HepG2 (cell line): Measurements from ENCODE around the gene L2HGDH. TPM values are rescaled to one million over a fixed set of nuclear protein-coding genes. Genes with fewer than 3 reads are reported as not detected.
A peak's percentile ranks its signal among the peaks of the same experiment; 100 is the strongest.

Experiments used
- FOSL2 ChIP-seq: sonication (generic); formaldehyde crosslinking; IDR thresholded peaks from 2 replicates; pipeline ENCODE4 v1.4.0; 2020; ENCODE audit warnings: missing genetic modification reagents
- FOXP1 ChIP-seq, 2 experiments: fragments of 450-650 bp in 1 of 2; IDR thresholded peaks; 2 replicates each; pipeline ENCODE4 v1.6.1; 2017 to 2018; ENCODE audit warnings: antibody characterized with exemption in 1 of 2
- GATAD2A ChIP-seq: IDR thresholded peaks from 2 replicates; pipeline ENCODE4 v1.6.1; 2016
- NRL ChIP-seq: sonication (generic); formaldehyde crosslinking; IDR thresholded peaks from 2 replicates; pipeline ENCODE4 v1.5.0; 2020; ENCODE audit warnings: missing genetic modification reagents, mild to moderate bottlenecking, moderate library complexity, borderline replicate concordance
- SALL2 ChIP-seq: sonication (generic); formaldehyde crosslinking; IDR thresholded peaks from 2 replicates; pipeline ENCODE4 v1.8.1; 2023; ENCODE audit warnings: mild to moderate bottlenecking, missing genetic modification reagents, inconsistent platforms
- ZBTB20 ChIP-seq: sonication (generic); formaldehyde crosslinking; IDR thresholded peaks from 2 replicates; pipeline ENCODE4 v1.8.1; 2023; ENCODE audit warnings: missing genetic modification reagents, low read depth, mild to moderate bottlenecking, borderline replicate concordance
- ZBTB42 ChIP-seq: sonication (generic); formaldehyde crosslinking; IDR thresholded peaks from 2 replicates; pipeline ENCODE4 v1.5.0; 2020; ENCODE audit warnings: mild to moderate bottlenecking, missing genetic modification reagents
- ZNF441 ChIP-seq: sonication (generic); formaldehyde crosslinking; IDR thresholded peaks from 2 replicates; pipeline ENCODE4 v1.7.0; 2021; ENCODE audit warnings: missing genetic modification reagents, borderline replicate concordance
- polyA plus RNA-seq, 8 experiments: library from polyadenylated mRNA; depleted of rRNA in 3 of 8; stranded (reverse) in 7 of 8; unstranded in 1 of 8; fragments of >200 nt; fragmentation: Illumina TruSeq in 4 of 8; extraction: Trizol in 4 of 8; gene quantifications; 2 replicates each; pipeline versions ENCODE4 v1.2.1 to v1.2.3, GENCODE V29; 2011 to 2016; ENCODE audit warnings: low read depth in 4 of 8, missing spikeins in 1 of 8, mixed read lengths in 1 of 8; ENCODE audit not compliant: insufficient read depth in 1 of 8
- total RNA-seq, 5 experiments: library from RNA; depleted of rRNA; stranded (reverse); fragments of >200 nt; fragmentation: Illumina TruSeq; extraction: Trizol; gene quantifications; 2 replicates each; pipeline ENCODE4 v1.2.3, GENCODE V29; 2016; ENCODE audit warnings: low read depth in 1 of 5
- TF ChIP-seq, protein P1 (sequence below): IDR thresholded peaks from 2 replicates; pipeline ENCODE4 v1.6.1; 2016; ENCODE audit warnings: missing genetic modification reagents, missing compliant biosample characterization
- TF ChIP-seq, protein P2 (sequence below): sonication (generic); formaldehyde crosslinking; IDR thresholded peaks from 2 replicates; pipeline ENCODE4 v1.8.0; 2022; ENCODE audit warnings: mild to moderate bottlenecking, missing genetic modification reagents, moderate library complexity
- TF ChIP-seq, protein P3 (sequence below): sonication (generic); formaldehyde crosslinking; IDR thresholded peaks from 2 replicates; pipeline ENCODE4 v1.4.0; 2020; ENCODE audit warnings: missing genetic modification reagents, borderline replicate concordance
- TF ChIP-seq, protein P4 (sequence below): sonication (generic); formaldehyde crosslinking; IDR thresholded peaks from 2 replicates; pipeline ENCODE4 v1.4.0; 2020; ENCODE audit warnings: missing genetic modification reagents, borderline replicate concordance
- TF ChIP-seq, protein P5 (sequence below): sonication (generic); formaldehyde crosslinking; conservative IDR thresholded peaks from 2 replicates; pipeline ENCODE4 v1.8.0; 2022; ENCODE audit warnings: low read depth, missing genetic modification reagents
- TF ChIP-seq, protein P6 (sequence below): IDR thresholded peaks from 2 replicates; pipeline ENCODE4 v1.6.1; 2016
- TF ChIP-seq, protein P7 (sequence below): sonication (generic); formaldehyde crosslinking; IDR thresholded peaks from 2 replicates; pipeline ENCODE4 v1.4.0; 2020; ENCODE audit warnings: missing genetic modification reagents
- TF ChIP-seq, protein P8 (sequence below): IDR thresholded peaks from 2 replicates; pipeline ENCODE4 v1.6.1; 2018; ENCODE audit warnings: missing genetic modification reagents

The L2HGDH gene
- total and polyA plus RNA-seq, 2 of the 13 experiments (the other 11 are each of a cell fraction or from before 2014, with no cell fraction given), result 3.3 to 5.0 TPM

DNA sequence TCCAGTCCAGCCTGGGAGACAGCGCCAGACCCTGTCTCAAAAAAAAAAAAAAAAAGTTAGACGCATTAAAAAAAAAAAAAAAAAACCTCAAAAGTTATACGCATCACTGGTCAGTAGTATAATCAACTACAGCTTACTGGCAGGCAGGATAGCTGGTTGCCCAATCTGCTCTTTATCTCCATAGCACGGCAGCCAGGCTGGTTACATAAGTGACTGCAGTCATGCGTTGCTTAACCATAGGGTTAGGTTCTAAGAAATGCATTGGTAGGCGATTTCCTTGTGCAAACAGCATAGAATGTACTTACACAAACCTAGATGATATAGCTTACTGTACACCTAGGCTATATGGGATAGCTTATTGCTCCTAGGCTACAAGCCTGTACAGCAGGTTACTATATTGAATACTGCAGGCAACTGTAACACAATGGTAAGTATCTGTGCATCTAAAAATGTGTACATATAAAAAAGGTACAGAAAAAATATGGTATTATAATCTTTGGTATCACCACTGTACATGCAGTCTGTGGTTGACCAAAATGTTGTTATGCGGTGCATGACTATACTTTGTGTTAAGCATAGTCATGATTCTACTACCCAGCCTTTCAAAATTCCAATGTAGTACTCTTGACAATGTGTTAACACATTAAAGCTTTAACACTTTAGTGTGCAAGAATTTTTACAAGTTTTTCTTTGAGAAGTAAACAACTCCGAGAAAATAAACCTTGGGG is 8.1 kb downstream of the L2HGDH start (continued):
- TF ChIP-seq, protein P1, sequence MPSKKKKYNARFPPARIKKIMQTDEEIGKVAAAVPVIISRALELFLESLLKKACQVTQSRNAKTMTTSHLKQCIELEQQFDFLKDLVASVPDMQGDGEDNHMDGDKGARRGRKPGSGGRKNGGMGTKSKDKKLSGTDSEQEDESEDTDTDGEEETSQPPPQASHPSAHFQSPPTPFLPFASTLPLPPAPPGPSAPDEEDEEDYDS (CRISPR knock-in tag), result peak; percentile 45; the same call in 1 of the 2 replicates
- TF ChIP-seq ZBTB20, result peak; percentile 99
- TF ChIP-seq FOXP1 (IDR thresholded peaks at IDR 0.05), result no peak
- peak; percentile 32; the same call in 1 of the 2 replicates for TF ChIP-seq FOXP1 (CRISPR knock-in tag; IDR thresholded peaks at IDR 0.05)
- no peak for TF ChIP-seq ZBTB42 (CRISPR knock-in tag)
- 0 out of 2 replicates have a peak, but pooled peaks have one; percentile 37 for TF ChIP-seq SALL2 (CRISPR knock-in tag)
- no peak for TF ChIP-seq NRL (CRISPR knock-in tag)
- TF ChIP-seq, protein P2, sequence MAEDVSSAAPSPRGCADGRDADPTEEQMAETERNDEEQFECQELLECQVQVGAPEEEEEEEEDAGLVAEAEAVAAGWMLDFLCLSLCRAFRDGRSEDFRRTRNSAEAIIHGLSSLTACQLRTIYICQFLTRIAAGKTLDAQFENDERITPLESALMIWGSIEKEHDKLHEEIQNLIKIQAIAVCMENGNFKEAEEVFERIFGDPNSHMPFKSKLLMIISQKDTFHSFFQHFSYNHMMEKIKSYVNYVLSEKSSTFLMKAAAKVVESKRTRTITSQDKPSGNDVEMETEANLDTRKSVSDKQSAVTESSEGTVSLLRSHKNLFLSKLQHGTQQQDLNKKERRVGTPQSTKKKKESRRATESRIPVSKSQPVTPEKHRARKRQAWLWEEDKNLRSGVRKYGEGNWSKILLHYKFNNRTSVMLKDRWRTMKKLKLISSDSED (CRISPR knock-in tag), result no peak
- TF ChIP-seq, protein P3, sequence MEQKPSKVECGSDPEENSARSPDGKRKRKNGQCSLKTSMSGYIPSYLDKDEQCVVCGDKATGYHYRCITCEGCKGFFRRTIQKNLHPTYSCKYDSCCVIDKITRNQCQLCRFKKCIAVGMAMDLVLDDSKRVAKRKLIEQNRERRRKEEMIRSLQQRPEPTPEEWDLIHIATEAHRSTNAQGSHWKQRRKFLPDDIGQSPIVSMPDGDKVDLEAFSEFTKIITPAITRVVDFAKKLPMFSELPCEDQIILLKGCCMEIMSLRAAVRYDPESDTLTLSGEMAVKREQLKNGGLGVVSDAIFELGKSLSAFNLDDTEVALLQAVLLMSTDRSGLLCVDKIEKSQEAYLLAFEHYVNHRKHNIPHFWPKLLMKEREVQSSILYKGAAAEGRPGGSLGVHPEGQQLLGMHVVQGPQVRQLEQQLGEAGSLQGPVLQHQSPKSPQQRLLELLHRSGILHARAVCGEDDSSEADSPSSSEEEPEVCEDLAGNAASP (CRISPR knock-in tag), result peak; percentile 27; the same call in 1 of the 2 replicates
- TF ChIP-seq, protein P4, sequence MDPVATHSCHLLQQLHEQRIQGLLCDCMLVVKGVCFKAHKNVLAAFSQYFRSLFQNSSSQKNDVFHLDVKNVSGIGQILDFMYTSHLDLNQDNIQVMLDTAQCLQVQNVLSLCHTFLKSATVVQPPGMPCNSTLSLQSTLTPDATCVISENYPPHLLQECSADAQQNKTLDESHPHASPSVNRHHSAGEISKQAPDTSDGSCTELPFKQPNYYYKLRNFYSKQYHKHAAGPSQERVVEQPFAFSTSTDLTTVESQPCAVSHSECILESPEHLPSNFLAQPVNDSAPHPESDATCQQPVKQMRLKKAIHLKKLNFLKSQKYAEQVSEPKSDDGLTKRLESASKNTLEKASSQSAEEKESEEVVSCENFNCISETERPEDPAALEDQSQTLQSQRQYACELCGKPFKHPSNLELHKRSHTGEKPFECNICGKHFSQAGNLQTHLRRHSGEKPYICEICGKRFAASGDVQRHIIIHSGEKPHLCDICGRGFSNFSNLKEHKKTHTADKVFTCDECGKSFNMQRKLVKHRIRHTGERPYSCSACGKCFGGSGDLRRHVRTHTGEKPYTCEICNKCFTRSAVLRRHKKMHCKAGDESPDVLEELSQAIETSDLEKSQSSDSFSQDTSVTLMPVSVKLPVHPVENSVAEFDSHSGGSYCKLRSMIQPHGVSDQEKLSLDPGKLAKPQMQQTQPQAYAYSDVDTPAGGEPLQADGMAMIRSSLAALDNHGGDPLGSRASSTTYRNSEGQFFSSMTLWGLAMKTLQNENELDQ, result no peak
- TF ChIP-seq GATAD2A, result peak; percentile 93
- TF ChIP-seq ZNF441 (CRISPR knock-in tag), result no peak
- TF ChIP-seq, protein P5, sequence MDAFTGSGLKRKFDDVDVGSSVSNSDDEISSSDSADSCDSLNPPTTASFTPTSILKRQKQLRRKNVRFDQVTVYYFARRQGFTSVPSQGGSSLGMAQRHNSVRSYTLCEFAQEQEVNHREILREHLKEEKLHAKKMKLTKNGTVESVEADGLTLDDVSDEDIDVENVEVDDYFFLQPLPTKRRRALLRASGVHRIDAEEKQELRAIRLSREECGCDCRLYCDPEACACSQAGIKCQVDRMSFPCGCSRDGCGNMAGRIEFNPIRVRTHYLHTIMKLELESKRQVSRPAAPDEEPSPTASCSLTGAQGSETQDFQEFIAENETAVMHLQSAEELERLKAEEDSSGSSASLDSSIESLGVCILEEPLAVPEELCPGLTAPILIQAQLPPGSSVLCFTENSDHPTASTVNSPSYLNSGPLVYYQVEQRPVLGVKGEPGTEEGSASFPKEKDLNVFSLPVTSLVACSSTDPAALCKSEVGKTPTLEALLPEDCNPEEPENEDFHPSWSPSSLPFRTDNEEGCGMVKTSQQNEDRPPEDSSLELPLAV (CRISPR knock-in tag), result no peak
- TF ChIP-seq, protein P6, sequence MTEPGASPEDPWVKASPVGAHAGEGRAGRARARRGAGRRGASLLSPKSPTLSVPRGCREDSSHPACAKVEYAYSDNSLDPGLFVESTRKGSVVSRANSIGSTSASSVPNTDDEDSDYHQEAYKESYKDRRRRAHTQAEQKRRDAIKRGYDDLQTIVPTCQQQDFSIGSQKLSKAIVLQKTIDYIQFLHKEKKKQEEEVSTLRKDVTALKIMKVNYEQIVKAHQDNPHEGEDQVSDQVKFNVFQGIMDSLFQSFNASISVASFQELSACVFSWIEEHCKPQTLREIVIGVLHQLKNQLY (CRISPR knock-in tag), result peak; percentile 32; the same call in 1 of the 2 replicates
- peak; percentile 80 for TF ChIP-seq FOSL2 (CRISPR knock-in tag)
- TF ChIP-seq, protein P7, sequence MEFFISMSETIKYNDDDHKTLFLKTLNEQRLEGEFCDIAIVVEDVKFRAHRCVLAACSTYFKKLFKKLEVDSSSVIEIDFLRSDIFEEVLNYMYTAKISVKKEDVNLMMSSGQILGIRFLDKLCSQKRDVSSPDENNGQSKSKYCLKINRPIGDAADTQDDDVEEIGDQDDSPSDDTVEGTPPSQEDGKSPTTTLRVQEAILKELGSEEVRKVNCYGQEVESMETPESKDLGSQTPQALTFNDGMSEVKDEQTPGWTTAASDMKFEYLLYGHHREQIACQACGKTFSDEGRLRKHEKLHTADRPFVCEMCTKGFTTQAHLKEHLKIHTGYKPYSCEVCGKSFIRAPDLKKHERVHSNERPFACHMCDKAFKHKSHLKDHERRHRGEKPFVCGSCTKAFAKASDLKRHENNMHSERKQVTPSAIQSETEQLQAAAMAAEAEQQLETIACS (CRISPR knock-in tag), result no peak
- TF ChIP-seq, protein P8, sequence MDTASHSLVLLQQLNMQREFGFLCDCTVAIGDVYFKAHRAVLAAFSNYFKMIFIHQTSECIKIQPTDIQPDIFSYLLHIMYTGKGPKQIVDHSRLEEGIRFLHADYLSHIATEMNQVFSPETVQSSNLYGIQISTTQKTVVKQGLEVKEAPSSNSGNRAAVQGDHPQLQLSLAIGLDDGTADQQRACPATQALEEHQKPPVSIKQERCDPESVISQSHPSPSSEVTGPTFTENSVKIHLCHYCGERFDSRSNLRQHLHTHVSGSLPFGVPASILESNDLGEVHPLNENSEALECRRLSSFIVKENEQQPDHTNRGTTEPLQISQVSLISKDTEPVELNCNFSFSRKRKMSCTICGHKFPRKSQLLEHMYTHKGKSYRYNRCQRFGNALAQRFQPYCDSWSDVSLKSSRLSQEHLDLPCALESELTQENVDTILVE (CRISPR knock-in tag), result peak; percentile 86
